Non-pigmented ciliary epithelial cell (primary cell): ENCODE results near the gene CHD5.
"Not testable (repeated sequence)": the region's sequence is repeated elsewhere in the genome, so short reads cannot be mapped to it uniquely, and the experiment has no call there.

Experiments used
- DNase-seq: peaks from one replicate; pipeline ENCODE4 v3.0.0-alpha.2; 2010; ENCODE audit warnings: low read depth

The CHD5 gene

GRCh38 chr1:6180268-6180706 lies at the start of gene CHD5:
Gene CHD5 (minus strand): TSS chr1:6180321. CDS start chr1:6180023, 298 bp downstream.
- no peak for DNase-seq

- DNase-seq: no peak
Observed at GRCh38 chr1:6225651-6226050, 45.5 kb upstream of the CHD5 start.

GRCh38 chr1:6224718-6225117 lies 44.6 kb upstream of the CHD5 start:
- no peak for DNase-seq

GRCh38 chr1:6223617-6224016 lies 43.5 kb upstream of the CHD5 start:
- no peak for DNase-seq

- no peak for DNase-seq
Observed at GRCh38 chr1:6222636-6223035, 42.5 kb upstream of the CHD5 start.

- no peak for DNase-seq
Observed at GRCh38 chr1:6221210-6221784, 41.2 kb upstream of the CHD5 start.

- no peak for DNase-seq
Observed at GRCh38 chr1:6220236-6220635, 40.1 kb upstream of the CHD5 start.

GRCh38 chr1:6219641-6220040 lies 39.5 kb upstream of the CHD5 start:
- DNase-seq: not testable (repeated sequence)

- DNase-seq: no peak
Observed at GRCh38 chr1:6218375-6219164, 38.4 kb upstream of the CHD5 start.

GRCh38 chr1:6212193-6212959 lies 32.3 kb upstream of the CHD5 start:
- no peak for DNase-seq

GRCh38 chr1:6211731-6212130 lies 31.6 kb upstream of the CHD5 start:
- DNase-seq: no peak

GRCh38 chr1:6210591-6211355 lies 30.7 kb upstream of the CHD5 start:
- no peak for DNase-seq

GRCh38 chr1:6209661-6210580 lies 29.8 kb upstream of the CHD5 start:
- DNase-seq: no peak

GRCh38 chr1:6208723-6209660 lies 28.9 kb upstream of the CHD5 start:
- no peak for DNase-seq

- no peak for DNase-seq
Observed at GRCh38 chr1:6207921-6208320, 27.8 kb upstream of the CHD5 start.

GRCh38 chr1:6207075-6207885 lies 27.2 kb upstream of the CHD5 start:
- DNase-seq: no peak

GRCh38 chr1:6206520-6206855 lies 26.4 kb upstream of the CHD5 start:
- no peak for DNase-seq

GRCh38 chr1:6205849-6206519 lies 25.9 kb upstream of the CHD5 start, which contains the start of gene RNF207:
Gene RNF207 (plus strand): TSS chr1:6206119. CDS start chr1:6206536, 417 bp downstream.
- peak; percentile 48 for DNase-seq

GRCh38 chr1:6202256-6202655 lies 22.1 kb upstream of the CHD5 start:
- DNase-seq: no peak
